K562 (cell line): ENCODE measurements around the gene NDUFB10. TPM values are rescaled to one million over a fixed set of nuclear protein-coding genes. Genes with fewer than 3 reads are reported as not detected.

Experiments used
- BRCA1 ChIP-seq, 2 experiments: fragments of 450-650 bp in 1 of 2; sonication (generic) in 1 of 2; formaldehyde crosslinking in 1 of 2; IDR thresholded peaks; 2 replicates each; pipeline versions ENCODE4 v1.5.0 to v1.6.1; 2017 to 2020; ENCODE audit warnings: mild to moderate bottlenecking in 1 of 2, missing genetic modification reagents in 1 of 2
- DACH1 ChIP-seq: fragments of 450-650 bp; IDR thresholded peaks from 2 replicates; pipeline ENCODE4 v1.6.1; 2018; ENCODE audit not compliant: partially characterized antibody
- E2F3 ChIP-seq: fragments of 250-450 bp; sonication (Bioruptor Pico); IDR thresholded peaks from 2 replicates; pipeline ENCODE4 v1.4.0; 2020; ENCODE audit warnings: mild to moderate bottlenecking
- GABPB1 ChIP-seq: sonication (generic); formaldehyde crosslinking; IDR thresholded peaks from 2 replicates; pipeline ENCODE4 v1.8.0; 2022; ENCODE audit warnings: mild to moderate bottlenecking, missing genetic modification reagents
- HNRNPK ChIP-seq: fragments of 200-400 bp; formaldehyde crosslinking; IDR thresholded peaks from one replicate; pipeline ENCODE4 v1.6.1; 2018; ENCODE audit warnings: mild to moderate bottlenecking, low read depth, low read length; ENCODE audit not compliant: poor library complexity, severe bottlenecking
- KLF16 ChIP-seq: IDR thresholded peaks from 2 replicates; pipeline ENCODE4 v1.6.1; 2016; ENCODE audit warnings: antibody characterized with exemption
- PHF8 ChIP-seq: fragments of 200-600 bp; sonication (generic); IDR thresholded peaks from 2 replicates; pipeline ENCODE4 v1.6.1; 2012; ENCODE audit warnings: mixed run types, mild to moderate bottlenecking, inconsistent platforms, low read length, moderate library complexity, borderline replicate concordance
- PKNOX1 ChIP-seq: fragments of 450-650 bp; IDR thresholded peaks from 2 replicates; pipeline ENCODE4 v1.6.1; 2016
- SMAD2 ChIP-seq: fragments of 150-350 bp; IDR thresholded peaks from 2 replicates; pipeline ENCODE4 v1.6.1; 2014; ENCODE audit warnings: low read depth, mild to moderate bottlenecking, low read length
- SRSF3 ChIP-seq: fragments of 200-400 bp; formaldehyde crosslinking; IDR thresholded peaks from 2 replicates; pipeline ENCODE4 v1.6.1; 2016; ENCODE audit warnings: mild to moderate bottlenecking, low read length, moderate library complexity; ENCODE audit not compliant: insufficient read depth
- ZBTB12 ChIP-seq: fragments of 250-450 bp; sonication (Bioruptor Pico); IDR thresholded peaks from 2 replicates; pipeline ENCODE4 v1.4.0; 2020
- ZNF639 ChIP-seq, 2 experiments: fragments of 200-800 bp in 1 of 2; sonication (Bioruptor generic) in 1 of 2; sonication (generic) in 1 of 2; formaldehyde crosslinking in 1 of 2; IDR thresholded peaks in 1 of 2; conservative IDR thresholded peaks in 1 of 2; 2 replicates each; pipeline versions ENCODE4 v1.5.0 to v1.6.1; 2016 to 2020; ENCODE audit warnings: missing compliant biosample characterization in 1 of 2, missing genetic modification characterization in 1 of 2, missing genetic modification reagents in 1 of 2
- polyA plus RNA-seq, 8 experiments: library from polyadenylated mRNA; depleted of rRNA in 4 of 8; stranded (reverse) in 5 of 8; unstranded in 3 of 8; fragments of >200 nt; fragmentation: Nextera tagmentation in 2 of 8; fragmentation: Illumina TruSeq in 1 of 8; extraction: Ambion mirVana in 2 of 8; extraction: Trizol in 1 of 8; gene quantifications; 2 replicates each; pipeline versions ENCODE4 v1.2.1 to v1.2.3, GENCODE V29; 2011 to 2014; ENCODE audit warnings: inconsistent platforms in 1 of 8, missing spikeins in 1 of 8
- total RNA-seq, 7 experiments: library from RNA; depleted of rRNA in 6 of 7; stranded (reverse); fragments of >200 nt in 6 of 7; fragmentation: Illumina TruSeq in 2 of 7; extraction: Trizol in 2 of 7; gene quantifications; 2 replicates each; pipeline versions ENCODE4 v1.2.1 to v1.2.3, GENCODE V29; 2011 to 2021; ENCODE audit warnings: low replicate concordance in 1 of 7
- TF ChIP-seq, protein P1 (sequence below): fragments of 200-800 bp; sonication (Bioruptor generic); IDR thresholded peaks from 2 replicates; pipeline ENCODE4 v1.6.1; 2016; ENCODE audit warnings: missing genetic modification characterization, missing compliant biosample characterization
- TF ChIP-seq, protein P2 (sequence below): fragments of 200-400 bp; formaldehyde crosslinking; IDR thresholded peaks from 2 replicates; pipeline ENCODE4 v1.6.1; 2017; ENCODE audit warnings: mild to moderate bottlenecking, low read depth, low read length, moderate library complexity

NDUFB10 gene
- total and polyA plus RNA-seq, 9 of the 15 experiments (the other 6 are each of a cell fraction or from before 2014, with no cell fraction given) = 69.3 to 527 (median 161) TPM

DNA sequence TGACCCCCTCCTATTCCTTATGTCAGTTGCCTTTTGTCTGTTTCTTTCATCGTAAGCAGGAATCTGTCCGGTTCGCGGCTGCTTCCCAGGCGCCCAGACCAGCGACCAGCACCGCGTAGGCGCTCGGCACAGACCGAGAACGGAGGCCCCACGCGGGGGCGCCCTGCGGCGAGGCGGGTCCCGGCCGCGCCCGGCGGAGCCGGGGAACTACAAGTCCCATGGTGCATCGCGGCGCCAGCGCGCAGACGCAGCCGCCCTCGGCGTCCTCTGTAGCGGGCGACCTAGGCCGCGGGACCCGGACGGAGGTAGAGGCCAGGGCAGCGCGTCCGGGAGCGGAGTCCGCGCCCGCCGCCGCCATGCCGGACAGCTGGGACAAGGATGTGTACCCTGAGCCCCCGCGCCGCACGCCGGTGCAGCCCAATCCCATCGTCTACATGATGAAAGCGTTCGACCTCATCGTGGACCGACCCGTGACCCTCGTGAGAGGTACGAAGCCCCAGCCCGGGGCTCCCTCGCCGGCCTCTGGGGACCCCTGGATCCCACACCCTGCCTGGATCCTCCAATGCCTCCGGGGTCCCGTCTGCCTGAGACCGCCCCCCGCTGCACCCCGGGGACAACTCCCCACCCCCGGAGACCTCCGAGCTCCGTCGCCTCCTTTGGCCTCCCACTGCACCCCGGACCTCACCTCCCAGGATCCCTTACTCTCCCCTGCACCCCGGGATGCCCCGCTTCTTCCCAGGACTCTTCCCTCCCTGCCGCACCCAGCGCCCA is at the start of gene NDUFB10 (continued):
- TF ChIP-seq PKNOX1 (no peak), DACH1 (peak; percentile 15), E2F3 (CRISPR knock-in tag) (peak; percentile 51; the same call in 1 of the 2 replicates), ZNF639 (CRISPR knock-in tag; conservative IDR thresholded peaks at IDR 0.05 in 1 of 2, IDR thresholded peaks at IDR 0.05 in 1 of 2) (peak in 1 of 2 experiments; percentile 85; a peak in 2 of 4 replicates), BRCA1 (IDR thresholded peaks at IDR 0.05) (no peak), BRCA1 (CRISPR knock-in tag; IDR thresholded peaks at IDR 0.05) (no peak), ZBTB12 (peak; percentile 16; the same call in 1 of the 2 replicates), KLF16 (0 out of 2 replicates have a peak, but pooled peaks have one; percentile 4), HNRNPK (peak; percentile 21), SMAD2 (no peak), GABPB1 (CRISPR knock-in tag) (peak; percentile 83), PHF8 (peak; percentile 97; the same call in 1 of the 2 replicates), SRSF3 (no peak)
- TF ChIP-seq, protein P1, sequence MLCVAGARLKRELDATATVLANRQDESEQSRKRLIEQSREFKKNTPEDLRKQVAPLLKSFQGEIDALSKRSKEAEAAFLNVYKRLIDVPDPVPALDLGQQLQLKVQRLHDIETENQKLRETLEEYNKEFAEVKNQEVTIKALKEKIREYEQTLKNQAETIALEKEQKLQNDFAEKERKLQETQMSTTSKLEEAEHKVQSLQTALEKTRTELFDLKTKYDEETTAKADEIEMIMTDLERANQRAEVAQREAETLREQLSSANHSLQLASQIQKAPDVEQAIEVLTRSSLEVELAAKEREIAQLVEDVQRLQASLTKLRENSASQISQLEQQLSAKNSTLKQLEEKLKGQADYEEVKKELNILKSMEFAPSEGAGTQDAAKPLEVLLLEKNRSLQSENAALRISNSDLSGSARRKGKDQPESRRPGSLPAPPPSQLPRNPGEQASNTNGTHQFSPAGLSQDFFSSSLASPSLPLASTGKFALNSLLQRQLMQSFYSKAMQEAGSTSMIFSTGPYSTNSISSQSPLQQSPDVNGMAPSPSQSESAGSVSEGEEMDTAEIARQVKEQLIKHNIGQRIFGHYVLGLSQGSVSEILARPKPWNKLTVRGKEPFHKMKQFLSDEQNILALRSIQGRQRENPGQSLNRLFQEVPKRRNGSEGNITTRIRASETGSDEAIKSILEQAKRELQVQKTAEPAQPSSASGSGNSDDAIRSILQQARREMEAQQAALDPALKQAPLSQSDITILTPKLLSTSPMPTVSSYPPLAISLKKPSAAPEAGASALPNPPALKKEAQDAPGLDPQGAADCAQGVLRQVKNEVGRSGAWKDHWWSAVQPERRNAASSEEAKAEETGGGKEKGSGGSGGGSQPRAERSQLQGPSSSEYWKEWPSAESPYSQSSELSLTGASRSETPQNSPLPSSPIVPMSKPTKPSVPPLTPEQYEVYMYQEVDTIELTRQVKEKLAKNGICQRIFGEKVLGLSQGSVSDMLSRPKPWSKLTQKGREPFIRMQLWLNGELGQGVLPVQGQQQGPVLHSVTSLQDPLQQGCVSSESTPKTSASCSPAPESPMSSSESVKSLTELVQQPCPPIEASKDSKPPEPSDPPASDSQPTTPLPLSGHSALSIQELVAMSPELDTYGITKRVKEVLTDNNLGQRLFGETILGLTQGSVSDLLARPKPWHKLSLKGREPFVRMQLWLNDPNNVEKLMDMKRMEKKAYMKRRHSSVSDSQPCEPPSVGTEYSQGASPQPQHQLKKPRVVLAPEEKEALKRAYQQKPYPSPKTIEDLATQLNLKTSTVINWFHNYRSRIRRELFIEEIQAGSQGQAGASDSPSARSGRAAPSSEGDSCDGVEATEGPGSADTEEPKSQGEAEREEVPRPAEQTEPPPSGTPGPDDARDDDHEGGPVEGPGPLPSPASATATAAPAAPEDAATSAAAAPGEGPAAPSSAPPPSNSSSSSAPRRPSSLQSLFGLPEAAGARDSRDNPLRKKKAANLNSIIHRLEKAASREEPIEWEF (CRISPR knock-in tag) = no peak
- TF ChIP-seq, protein P2, sequence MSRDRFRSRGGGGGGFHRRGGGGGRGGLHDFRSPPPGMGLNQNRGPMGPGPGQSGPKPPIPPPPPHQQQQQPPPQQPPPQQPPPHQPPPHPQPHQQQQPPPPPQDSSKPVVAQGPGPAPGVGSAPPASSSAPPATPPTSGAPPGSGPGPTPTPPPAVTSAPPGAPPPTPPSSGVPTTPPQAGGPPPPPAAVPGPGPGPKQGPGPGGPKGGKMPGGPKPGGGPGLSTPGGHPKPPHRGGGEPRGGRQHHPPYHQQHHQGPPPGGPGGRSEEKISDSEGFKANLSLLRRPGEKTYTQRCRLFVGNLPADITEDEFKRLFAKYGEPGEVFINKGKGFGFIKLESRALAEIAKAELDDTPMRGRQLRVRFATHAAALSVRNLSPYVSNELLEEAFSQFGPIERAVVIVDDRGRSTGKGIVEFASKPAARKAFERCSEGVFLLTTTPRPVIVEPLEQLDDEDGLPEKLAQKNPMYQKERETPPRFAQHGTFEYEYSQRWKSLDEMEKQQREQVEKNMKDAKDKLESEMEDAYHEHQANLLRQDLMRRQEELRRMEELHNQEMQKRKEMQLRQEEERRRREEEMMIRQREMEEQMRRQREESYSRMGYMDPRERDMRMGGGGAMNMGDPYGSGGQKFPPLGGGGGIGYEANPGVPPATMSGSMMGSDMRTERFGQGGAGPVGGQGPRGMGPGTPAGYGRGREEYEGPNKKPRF = no peak
